Subcutaneous adipose tissue (tissue), 4 donors: ENCODE measurements around the gene ZBTB16. TPM values are rescaled to one million over a fixed set of nuclear protein-coding genes. Genes with fewer than 3 reads are reported as not detected.

Source experiments
- CTCF ChIP-seq: fragments of 450-650 bp; IDR thresholded peaks from one replicate; pipeline ENCODE4 v1.5.1; 2016; ENCODE audit warnings: low read depth, mild to moderate bottlenecking, control low read depth, antibody characterized with exemption, moderate library complexity
- total RNA-seq, 4 donors: library from RNA; depleted of rRNA; stranded (reverse); fragments of >200 nt; gene quantifications; one replicate each; pipeline ENCODE4 v1.1.0, GENCODE V29; 2016

ZBTB16 gene
- total RNA-seq, 4 donors from 2014 or later, result 167 to 446 (median 261) TPM

- TF ChIP-seq CTCF, result no peak
These were observed 73.5 kb downstream of the ZBTB16 start for GRCh38 chr11:114132944-114133394.

- no peak for TF ChIP-seq CTCF
These were observed 74.2 kb downstream of the ZBTB16 start for GRCh38 chr11:114133548-114134329.

GRCh38 chr11:114134870-114135269 lies 75.4 kb downstream of the ZBTB16 start:
- no peak for TF ChIP-seq CTCF

- no peak for TF ChIP-seq CTCF
These were observed 76.2 kb downstream of the ZBTB16 start for GRCh38 chr11:114135737-114136151.

- TF ChIP-seq CTCF, result no peak
These were observed 77.5 kb downstream of the ZBTB16 start for GRCh38 chr11:114136686-114137640.

- TF ChIP-seq CTCF, result no peak
These were observed 78.3 kb downstream of the ZBTB16 start for GRCh38 chr11:114137838-114138237.

GRCh38 chr11:114138411-114138810 lies 78.9 kb downstream of the ZBTB16 start:
- TF ChIP-seq CTCF, result no peak
